OCI-LY1 (cell line): ENCODE results near the gene JMJD4.

ENCODE experiments used
- EZH2 ChIP-seq: fragments of 200-600 bp; sonication (generic), shearing (Covaris generic); IDR thresholded peaks from 2 replicates; pipeline ENCODE4 v1.8.0; 2017; ENCODE audit warnings: borderline replicate concordance, mixed run types, mild to moderate bottlenecking, antibody characterized with exemption, low read length, moderate library complexity, mixed read lengths
- TF ChIP-seq, protein P1 (sequence below): fragments of 200-600 bp; sonication (generic), shearing (Covaris generic); IDR thresholded peaks from 2 replicates; pipeline ENCODE4 v1.5.1; 2017; ENCODE audit warnings: mild to moderate bottlenecking, antibody characterized with exemption, low read length, moderate library complexity, mixed read lengths

DNA sequence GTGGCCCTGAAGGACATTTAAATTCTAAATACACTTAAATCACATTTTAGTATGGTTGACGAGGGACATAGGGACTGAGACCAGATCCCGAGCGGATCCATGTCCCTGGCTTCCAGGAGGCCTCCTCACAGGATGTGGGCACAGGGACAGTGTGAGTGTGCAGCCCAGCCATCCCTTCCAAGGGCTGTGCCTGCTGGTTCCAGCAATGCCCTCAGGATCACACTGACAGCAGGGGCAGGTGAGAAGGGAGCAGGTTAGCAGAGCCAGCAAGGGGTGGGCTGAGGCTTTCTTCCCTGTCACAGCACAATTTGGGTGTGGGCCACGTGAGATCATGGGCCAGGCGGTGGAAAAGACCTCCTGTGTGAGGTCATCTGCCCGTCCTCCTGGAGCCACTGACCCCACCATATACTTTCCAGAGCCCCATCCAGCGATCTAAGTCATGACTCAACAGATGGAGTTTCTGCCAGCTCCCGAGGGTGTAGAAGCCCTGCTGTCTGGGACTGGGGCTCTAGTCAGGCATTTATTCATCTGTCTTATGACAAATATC lies 43.4 kb upstream of the JMJD4 start:
- TF ChIP-seq, protein P1, sequence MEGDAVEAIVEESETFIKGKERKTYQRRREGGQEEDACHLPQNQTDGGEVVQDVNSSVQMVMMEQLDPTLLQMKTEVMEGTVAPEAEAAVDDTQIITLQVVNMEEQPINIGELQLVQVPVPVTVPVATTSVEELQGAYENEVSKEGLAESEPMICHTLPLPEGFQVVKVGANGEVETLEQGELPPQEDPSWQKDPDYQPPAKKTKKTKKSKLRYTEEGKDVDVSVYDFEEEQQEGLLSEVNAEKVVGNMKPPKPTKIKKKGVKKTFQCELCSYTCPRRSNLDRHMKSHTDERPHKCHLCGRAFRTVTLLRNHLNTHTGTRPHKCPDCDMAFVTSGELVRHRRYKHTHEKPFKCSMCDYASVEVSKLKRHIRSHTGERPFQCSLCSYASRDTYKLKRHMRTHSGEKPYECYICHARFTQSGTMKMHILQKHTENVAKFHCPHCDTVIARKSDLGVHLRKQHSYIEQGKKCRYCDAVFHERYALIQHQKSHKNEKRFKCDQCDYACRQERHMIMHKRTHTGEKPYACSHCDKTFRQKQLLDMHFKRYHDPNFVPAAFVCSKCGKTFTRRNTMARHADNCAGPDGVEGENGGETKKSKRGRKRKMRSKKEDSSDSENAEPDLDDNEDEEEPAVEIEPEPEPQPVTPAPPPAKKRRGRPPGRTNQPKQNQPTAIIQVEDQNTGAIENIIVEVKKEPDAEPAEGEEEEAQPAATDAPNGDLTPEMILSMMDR: no peak
- no peak for TF ChIP-seq EZH2
